ENCODE measurements around the gene RAB28.

Gene RAB28

DNA sequence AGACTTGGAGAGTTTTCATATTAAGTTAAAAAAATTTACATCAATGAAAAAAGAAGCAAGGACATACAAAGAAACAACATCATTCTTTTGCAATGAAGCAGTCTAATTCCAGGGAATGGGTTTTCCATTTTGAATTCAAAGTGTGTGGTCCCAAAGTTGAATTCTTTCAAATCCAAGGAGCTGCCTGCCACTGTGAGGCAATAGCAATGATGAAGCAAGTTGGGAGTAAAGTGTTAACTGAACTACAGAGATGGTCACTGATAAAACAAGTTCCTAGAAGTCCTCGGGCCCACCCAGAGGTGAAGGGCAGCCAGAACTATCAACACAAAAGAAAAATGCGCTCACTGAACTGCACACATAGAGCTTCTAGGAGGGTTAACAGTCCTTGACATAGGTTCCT lies 115.9 kb downstream of the RAB28 start:
- DNase-seq: no peak

GRCh38 chr4:13367691-13368090 lies 116.4 kb downstream of the RAB28 start:
- no peak for DNase-seq

DNA sequence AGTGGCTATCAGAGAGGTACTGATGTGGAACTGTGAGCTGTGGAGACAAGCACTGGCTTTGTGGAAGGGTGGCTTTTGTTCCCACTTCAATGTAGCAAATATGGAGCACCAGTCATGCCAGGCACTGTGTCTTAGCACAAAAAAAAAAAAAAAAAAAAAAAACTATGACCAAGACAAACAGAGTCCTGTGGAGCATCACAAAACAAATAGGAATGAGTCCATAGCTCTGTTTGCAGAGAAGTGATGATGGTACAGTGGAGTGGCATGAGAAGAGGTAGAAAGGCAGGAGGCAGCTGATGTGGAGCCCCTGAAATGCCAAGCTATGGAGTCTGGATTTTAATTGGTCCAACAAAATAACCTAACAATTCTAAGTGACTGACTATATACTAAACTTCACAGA lies 116.9 kb downstream of the RAB28 start:
- no peak for DNase-seq

DNA sequence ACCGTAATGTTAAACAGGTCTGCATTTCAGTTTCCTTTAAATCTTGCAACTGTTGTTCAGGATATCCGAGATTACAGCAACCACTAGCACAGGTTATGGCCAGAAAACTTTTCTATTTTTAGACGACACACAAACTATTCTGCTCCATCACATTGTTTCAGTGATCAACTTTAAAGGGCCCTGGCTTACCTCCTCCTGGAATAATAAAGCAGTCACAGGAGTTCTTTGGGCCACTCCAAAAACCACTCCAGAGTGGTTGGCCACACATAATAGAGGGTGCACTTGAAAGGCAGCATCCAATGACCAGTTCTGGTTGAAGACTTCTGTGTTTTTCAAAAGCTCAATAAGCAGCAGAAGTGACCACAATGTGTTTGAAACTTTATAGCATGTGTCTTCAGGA lies 118.9 kb downstream of the RAB28 start:
- no peak for DNase-seq

DNA sequence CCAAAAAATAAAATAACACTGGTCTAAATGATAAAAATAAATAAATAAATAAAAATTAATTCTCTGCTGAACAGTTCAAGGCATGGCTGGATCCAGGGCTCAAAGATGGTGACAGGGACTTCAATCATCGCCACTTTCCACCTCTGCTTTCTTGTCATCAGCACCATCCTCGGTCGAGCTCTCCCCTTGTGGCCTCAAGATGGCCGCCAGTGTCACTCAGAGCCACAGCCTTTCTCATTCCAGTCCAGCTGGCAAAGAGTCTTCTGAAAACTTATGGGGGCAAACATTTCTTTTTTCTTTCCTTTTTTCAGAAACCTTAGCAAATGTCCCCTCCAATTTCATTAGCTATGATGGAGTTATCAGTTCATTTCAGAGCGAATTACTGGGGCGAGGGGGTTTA lies 119.5 kb downstream of the RAB28 start:
- DNase-seq: no peak

- no peak for DNase-seq
These were observed 120.0 kb downstream of the RAB28 start for GRCh38 chr4:13364172-13364571.

DNA sequence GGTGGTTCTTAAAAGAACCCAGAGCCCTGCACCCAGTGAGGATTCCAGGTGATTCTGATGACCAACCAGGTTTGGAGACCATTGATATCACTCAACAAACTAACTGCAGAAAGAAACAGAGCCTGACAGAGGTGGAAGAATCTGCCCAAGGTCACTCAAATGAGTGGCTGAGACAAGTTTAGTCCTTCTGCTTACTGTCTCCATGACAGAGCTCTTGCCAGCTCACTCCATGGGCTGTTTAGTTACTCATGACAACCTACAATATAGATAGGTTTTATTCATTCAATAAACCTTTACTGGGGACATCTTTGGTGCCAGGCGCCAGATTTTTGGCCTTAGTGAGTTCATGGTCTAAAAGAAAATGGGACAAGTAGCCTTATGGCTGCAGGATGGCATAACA lies 124.3 kb downstream of the RAB28 start:
- DNase-seq: no peak

DNA sequence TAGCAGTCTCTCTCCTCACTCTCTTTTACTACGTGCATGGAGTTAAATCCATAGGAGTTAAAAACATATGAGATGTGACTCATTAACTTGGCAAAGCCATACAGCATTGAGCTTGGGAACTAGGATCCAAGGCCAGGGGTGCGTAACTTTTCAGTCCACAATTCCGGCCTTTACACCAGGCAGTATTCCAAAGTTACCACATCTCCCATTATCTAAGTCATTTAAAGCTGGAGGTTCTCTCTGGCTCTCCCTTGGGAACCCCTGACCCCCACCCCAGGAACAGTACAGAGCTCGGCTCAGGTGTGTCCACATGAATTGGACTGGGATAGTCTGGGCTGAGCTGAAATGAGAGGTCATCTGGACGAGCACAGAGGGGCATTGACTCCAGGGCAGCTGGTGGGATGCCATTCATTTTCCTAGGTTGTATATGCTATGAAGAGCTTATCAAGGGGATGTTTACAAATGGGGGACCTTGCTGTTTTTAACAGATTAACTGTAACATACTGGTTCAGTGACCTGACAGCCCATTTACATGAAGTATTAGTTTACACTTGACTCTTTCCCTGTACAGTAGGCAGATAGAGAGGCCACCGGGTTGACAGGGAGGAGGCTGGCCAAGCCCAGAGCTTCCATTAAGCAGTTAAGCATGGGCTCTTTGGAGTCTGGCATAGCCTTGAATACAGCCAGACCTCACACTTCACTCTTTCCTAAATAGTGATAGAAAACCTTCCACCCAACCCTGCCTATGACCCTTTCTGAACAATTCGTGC lies 128.8 kb downstream of the RAB28 start:
- DNase-seq: no peak

DNA sequence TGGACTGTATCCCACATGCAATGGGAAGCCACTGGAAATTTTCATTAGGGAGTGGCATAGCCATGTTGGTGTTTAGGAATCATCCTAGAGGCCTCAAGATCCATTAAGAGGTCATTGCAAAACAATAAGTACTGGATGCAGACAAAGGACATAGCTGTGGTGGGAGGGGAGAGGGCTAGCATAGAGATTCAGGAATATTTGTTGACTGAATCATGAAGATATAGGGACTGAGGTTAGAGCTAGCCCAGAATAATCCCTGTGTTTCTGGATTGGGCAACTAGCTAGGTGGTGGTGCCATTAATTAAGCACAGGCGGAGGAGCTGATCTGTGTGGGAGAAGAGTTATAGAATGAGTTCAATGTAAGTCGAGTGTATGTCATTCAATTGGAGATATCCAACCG lies 135.0 kb downstream of the RAB28 start:
- no peak for DNase-seq

- DNase-seq: no peak
These were observed 135.9 kb downstream of the RAB28 start for GRCh38 chr4:13348216-13348615.

- no peak for DNase-seq
These were observed 136.5 kb downstream of the RAB28 start for GRCh38 chr4:13347517-13348125.

DNA sequence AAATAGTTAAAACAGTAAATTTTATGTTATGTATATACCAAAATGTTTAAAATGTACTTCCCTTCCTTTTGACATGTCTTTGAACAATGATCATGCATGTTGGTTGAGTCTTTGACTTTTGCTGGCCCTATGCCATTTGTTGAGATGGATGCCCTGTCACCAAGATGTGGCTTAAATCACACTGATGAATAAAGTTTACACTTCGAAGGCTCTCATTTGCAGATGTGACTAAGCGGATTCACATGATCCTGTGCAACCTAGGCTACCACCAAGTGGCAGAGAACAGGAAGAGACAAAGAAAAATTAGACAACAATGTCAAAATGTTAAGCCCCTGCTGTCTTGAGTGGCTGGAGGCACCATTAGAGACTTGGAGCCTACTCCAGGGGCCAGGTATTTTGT lies 139.9 kb downstream of the RAB28 start:
- DNase-seq: no peak

DNA sequence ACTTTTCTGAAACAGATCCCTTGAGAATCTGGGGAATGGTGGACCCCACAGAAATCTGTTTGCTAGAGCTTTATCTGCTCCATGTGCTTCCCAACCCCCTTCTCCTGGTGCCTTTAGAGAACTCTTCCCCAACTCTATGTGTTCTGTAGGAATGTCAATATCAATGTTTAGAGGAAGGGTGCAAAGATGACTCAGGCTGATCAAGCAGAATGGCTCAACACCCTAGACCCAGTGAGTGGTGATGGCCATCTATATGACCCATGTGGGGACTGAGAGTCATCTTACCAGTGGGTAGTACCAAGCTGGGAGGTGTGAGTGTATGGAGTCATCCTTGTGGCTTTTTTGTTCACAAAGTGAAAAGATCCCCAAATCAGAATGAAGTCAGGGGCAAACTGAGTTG lies 143.5 kb downstream of the RAB28 start:
- DNase-seq: no peak

DNA sequence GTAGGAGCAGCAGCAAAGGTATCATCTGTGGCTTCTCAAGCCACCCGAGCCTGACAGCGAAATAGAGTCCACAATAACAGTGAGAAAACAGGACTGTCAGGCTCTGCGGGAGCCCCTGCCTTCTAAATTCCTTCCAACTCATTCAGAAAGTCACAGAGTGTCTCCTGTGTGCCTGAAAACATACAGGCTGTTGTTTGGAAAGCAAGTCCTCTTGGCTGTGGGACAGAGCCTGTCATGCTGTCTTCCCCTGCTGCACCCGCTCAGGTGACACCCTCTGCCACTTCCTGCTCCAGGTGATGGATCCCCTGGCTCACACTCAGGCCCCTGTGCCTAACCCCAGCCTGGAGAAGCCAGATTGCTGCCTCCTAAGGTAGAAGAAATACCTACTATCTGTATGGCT lies 152.3 kb downstream of the RAB28 start:
- DNase-seq: no peak

DNA sequence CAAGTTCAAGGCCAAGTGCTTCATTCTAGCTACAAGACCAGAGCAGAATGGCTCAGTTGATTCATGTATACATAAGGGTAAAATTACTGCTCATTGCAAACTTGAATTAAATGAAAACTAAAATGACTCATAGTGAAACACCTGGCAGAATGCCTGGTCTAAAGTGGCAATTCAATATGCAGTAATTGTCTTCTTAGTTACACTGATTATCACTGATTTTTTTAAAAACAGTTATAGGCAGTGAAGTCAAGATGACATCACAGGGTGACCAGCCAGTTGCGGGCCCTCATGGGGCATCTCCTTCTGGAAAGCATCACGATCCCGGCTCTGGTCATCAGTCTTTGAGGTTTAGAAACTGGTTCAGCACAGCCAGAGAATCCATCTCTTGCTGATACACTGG lies 154.2 kb downstream of the RAB28 start:
- DNase-seq: no peak

- no peak for DNase-seq
These were observed 154.7 kb downstream of the RAB28 start for GRCh38 chr4:13329340-13329850.

GRCh38 chr4:13328591-13328990 lies 155.5 kb downstream of the RAB28 start:
- no peak for DNase-seq

GRCh38 chr4:13327991-13328390 lies 156.1 kb downstream of the RAB28 start:
- no peak for DNase-seq

GRCh38 chr4:13325744-13326143 lies 158.4 kb downstream of the RAB28 start:
- no peak for DNase-seq

- DNase-seq: no peak
These were observed 160.2 kb downstream of the RAB28 start for GRCh38 chr4:13323921-13324320.

- DNase-seq: no peak
These were observed 161.4 kb downstream of the RAB28 start for GRCh38 chr4:13322681-13323101.

Measured in inflammatory macrophage treated with lipopolysaccharide for 4 hours (primary cell).